GM12872 (cell line): Measurements from ENCODE around the gene FHIP1B.

Experiments
- TF ChIP-seq, protein P1 (sequence below): IDR thresholded peaks from 3 replicates; pipeline ENCODE4 v1.5.1; 2011; ENCODE audit warnings: low read depth, mild to moderate bottlenecking, low read length, moderate library complexity; ENCODE audit not compliant: insufficient read depth

Gene FHIP1B

DNA sequence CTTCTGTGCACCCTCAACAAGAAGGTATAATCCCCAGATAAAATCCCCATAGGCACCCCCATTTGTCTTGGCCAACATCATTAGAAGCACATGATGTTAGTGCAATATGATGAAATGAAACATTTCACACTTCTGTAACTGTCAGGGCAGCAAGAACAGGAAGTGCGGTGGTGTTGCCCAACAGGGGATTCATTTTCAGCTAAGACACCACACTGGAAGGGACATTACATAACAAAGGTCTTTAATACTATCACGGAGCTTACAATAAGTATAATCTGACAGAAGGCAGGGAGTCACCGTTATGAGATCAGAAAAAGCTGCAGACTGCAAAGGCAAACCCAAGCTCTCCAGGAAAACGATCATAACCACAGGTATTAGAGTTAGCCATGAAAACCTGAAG, 33.5 kb downstream of the FHIP1B start:
- TF ChIP-seq, protein P1, sequence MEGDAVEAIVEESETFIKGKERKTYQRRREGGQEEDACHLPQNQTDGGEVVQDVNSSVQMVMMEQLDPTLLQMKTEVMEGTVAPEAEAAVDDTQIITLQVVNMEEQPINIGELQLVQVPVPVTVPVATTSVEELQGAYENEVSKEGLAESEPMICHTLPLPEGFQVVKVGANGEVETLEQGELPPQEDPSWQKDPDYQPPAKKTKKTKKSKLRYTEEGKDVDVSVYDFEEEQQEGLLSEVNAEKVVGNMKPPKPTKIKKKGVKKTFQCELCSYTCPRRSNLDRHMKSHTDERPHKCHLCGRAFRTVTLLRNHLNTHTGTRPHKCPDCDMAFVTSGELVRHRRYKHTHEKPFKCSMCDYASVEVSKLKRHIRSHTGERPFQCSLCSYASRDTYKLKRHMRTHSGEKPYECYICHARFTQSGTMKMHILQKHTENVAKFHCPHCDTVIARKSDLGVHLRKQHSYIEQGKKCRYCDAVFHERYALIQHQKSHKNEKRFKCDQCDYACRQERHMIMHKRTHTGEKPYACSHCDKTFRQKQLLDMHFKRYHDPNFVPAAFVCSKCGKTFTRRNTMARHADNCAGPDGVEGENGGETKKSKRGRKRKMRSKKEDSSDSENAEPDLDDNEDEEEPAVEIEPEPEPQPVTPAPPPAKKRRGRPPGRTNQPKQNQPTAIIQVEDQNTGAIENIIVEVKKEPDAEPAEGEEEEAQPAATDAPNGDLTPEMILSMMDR = no peak

DNA sequence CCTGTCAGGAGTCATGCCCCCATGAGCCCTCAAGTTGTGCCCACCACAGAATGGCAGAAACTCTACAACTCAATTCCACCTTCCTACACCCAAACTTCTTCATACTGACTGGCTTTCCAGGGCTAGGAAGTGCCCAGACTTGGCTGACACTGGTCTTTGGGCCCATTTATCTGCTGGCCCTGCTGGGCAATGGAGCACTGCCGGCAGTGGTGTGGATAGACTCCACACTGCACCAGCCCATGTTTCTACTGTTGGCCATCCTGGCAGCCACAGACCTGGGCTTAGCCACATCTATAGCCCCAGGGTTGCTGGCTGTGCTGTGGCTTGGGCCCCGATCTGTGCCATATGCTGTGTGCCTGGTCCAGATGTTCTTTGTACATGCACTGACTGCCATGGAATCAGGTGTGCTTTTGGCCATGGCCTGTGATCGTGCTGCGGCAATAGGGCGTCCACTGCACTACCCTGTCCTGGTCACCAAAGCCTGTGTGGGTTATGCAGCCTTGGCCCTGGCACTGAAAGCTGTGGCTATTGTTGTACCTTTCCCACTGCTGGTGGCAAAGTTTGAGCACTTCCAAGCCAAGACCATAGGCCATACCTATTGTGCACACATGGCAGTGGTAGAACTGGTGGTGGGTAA, 35.1 kb downstream of the FHIP1B start, which contains the start of gene OR52W1:
Gene OR52W1, plus strand, starts transcription at position 51 of the 637 bp plus-strand sequence. Its CDS starts 0 bp downstream, at position 51.
- TF ChIP-seq, protein P1 = no peak

DNA sequence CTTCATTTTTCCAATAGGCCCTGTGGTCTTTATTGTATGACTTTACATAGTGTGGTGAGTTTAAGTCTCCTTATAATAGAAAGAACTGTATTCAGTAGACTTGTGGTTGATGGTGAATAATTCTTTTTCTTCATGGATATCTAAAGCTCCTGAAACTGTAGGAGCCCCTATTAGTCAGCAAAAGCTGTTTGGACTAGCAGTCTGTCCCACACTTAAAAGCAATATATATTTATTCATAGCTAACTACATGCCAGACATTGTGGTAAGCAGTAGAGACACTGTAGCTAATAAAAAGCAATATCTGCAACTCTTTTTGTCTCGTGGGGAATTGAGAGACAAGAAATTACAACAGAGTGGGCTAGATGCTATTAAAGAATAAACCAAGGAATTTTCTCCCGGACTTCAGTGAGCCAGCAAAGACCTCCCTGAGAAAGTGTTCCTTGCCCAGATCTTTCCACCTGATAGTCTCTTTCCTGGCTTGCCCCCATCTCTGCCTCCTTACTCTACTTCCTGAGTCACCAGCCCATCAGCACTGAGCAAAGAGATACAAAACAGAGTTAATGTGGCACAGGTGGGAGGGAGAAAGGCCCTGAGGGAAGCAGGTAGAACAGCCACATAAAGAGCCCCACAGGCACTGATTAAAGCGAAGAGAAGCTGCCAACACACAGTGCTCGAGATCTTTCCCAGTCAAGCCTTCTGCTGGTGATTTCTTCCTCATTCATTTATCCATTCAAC, 36.8 kb downstream of the FHIP1B start:
- TF ChIP-seq, protein P1 = no peak

DNA sequence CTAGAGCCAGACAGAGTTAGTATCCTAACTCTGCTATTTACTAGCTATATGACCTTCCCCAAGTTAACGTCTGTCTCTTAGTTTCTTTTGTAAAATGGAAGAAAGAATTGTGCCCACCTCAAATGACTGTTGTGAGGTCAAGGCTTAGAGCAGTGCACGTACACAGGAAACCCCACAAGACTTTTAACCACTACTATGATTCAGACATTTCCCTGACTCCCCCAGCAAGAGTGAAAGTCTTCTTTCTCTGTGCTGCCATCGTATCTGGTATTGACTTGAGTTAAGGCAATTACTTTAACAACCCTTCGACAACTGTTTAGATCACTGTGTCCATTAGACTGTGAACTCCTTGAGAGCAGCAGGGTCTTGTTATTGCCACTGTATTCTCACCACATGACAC, 38.0 kb downstream of the FHIP1B start:
- TF ChIP-seq, protein P1 = no peak

DNA sequence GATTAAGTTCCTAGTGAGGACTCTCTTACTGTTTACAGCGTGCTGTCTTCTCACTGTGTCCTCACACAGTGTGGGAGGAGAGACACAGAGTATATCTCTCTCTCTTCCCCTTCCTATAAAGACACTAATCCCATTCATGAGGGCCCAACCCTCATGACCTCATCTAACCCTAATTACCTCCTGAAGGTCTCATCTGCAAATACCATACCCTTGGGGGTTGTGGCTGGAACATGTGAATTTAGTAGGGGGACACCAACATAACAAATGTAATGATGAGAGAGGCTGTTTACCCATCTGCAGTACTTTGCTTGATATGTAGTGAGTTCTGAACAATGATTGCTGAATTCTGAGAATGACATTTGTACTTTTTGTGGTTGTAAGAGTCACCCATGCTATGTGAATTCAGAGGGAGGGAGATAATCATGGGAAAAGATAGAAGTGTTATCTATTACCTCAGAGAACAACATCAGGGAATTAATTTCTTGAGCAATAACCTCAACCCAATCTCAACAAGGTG, 40.3 kb downstream of the FHIP1B start:
- TF ChIP-seq, protein P1 = no peak

DNA sequence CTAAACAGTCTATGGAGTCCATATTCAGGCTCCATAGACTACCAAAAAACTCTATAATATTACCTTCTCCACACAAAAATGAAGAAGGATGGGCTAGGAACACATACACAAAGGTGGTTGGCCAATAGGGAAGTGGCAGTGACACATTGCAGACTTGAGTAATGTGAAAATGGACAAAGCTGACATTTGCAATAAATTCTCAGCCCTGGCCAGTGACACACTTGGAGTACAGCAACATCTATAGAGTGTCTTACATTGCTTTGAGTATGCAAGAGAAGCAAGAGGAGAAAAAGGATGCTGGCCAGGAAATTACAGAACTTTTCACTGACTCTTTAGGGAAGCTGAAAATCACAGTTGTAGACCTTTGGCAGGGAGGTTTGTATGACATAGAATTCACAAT, 42.7 kb downstream of the FHIP1B start:
- TF ChIP-seq, protein P1 = no peak

DNA sequence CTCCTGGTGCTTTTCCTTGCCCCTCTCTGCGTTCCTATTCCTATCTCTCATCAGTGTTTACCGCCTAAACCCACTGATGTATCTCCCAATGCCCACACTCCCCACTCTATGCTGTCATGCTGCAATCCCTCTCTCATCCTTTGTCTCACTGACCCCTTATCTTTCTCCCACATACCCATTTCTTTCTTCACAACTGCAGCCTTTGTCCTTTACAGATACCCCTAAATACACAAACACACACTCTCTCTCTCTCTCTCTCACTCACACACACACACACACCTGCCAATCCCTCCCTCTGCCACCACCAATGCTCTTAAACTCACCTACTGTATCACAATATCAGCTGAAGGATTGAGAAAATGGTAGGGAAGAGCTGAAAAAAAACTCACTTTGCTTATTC, 59.0 kb downstream of the FHIP1B start:
- TF ChIP-seq, protein P1 = no peak
